ENCODE data around the gene LRP1B. TPM values are rescaled to one million over a fixed set of nuclear protein-coding genes. Genes with fewer than 3 reads are reported as not detected.

LRP1B gene
- total RNA-seq, 4 donors from 2014 or later: 3.3 to 11.1 (median 4.6) TPM

DNA sequence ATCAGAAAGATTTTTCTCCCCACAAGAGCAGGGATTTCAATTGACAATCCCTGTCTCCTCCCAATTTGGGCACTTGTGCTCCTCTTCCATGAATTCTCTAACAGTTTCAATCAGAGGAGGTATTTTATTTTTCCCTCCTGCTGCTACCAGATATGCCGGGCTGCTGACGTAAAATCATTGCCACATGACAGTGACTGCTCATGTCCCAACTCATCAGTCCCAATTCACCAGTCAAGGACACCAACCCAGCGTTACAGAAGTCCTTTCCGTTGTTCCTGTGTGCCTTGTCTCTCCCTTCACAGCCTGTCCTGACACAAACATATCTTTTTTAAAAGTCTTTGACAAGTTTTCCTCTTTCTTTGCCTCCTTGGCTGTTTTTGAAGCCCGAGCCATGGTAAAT lies 540.2 kb downstream of the LRP1B start:
- ATAC-seq (no peak), DNase-seq (no peak)
- in situ Hi-C loops (cut with MboI; ENCODE audit: low sequenced_read_pairs in 4 of 4) (no loop called here), intact Hi-C loops (cut with DNase I; ENCODE audit: low total_unique reads) (no loop called here)
- TF ChIP-seq, protein P1, sequence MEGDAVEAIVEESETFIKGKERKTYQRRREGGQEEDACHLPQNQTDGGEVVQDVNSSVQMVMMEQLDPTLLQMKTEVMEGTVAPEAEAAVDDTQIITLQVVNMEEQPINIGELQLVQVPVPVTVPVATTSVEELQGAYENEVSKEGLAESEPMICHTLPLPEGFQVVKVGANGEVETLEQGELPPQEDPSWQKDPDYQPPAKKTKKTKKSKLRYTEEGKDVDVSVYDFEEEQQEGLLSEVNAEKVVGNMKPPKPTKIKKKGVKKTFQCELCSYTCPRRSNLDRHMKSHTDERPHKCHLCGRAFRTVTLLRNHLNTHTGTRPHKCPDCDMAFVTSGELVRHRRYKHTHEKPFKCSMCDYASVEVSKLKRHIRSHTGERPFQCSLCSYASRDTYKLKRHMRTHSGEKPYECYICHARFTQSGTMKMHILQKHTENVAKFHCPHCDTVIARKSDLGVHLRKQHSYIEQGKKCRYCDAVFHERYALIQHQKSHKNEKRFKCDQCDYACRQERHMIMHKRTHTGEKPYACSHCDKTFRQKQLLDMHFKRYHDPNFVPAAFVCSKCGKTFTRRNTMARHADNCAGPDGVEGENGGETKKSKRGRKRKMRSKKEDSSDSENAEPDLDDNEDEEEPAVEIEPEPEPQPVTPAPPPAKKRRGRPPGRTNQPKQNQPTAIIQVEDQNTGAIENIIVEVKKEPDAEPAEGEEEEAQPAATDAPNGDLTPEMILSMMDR (IDR thresholded peaks at IDR 0.05 in 4 of 5, conservative IDR thresholded peaks at IDR 0.05 in 1 of 5): no peak
- no peak for TF ChIP-seq POLR2A (IDR thresholded peaks at IDR 0.05)
- Histone ChIP-seq H3K9me3 (no peaks in the 10 kb centered on the region), H3K36me3 (no peaks in the 10 kb centered on the region), H3K27ac (no peak overlapping the region), H3K27me3 (no peaks in the 10 kb centered on the region), H3K4me3 (no peak overlapping the region), H3K4me1 (no peaks in the 10 kb centered on the region)

DNA sequence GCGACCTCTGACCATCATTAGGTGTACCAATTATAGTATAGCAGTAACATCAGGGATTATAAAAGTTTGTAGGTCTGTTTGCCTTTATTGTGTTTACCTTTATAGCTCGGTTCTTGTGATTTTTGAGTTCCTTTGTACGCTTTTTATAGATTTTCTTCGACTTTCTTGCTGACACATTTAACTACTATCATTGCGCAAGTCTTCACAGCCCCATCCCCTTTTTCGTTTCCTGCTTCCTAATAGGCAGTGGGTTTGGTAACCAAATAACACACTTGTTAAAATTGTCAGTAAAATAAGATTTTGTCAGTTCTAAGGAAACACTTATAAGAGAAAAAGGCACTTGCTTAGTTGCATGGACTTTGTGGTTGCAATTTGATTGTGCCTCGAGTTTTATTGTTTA lies 541.5 kb downstream of the LRP1B start:
- TF ChIP-seq, protein P1 (IDR thresholded peaks at IDR 0.05 in 4 of 5, conservative IDR thresholded peaks at IDR 0.05 in 1 of 5): no peak
- TF ChIP-seq POLR2A (IDR thresholded peaks at IDR 0.05): no peak
- no peaks in the 10 kb centered on the region for H3K4me1 ChIP-seq
- in situ Hi-C loops (cut with MboI; ENCODE audit: low sequenced_read_pairs in 4 of 4): no loop called here
- H3K9me3 ChIP-seq: no peaks in the 10 kb centered on the region
- H3K36me3 ChIP-seq: no peaks in the 10 kb centered on the region
- no peak overlapping the region for H3K4me3 ChIP-seq
- no peak overlapping the region for H3K27ac ChIP-seq
- no peaks in the 10 kb centered on the region for H3K27me3 ChIP-seq
- intact Hi-C loops (cut with DNase I; ENCODE audit: low total_unique reads): no loop called here
- no peak for DNase-seq
- ATAC-seq: no peak

DNA sequence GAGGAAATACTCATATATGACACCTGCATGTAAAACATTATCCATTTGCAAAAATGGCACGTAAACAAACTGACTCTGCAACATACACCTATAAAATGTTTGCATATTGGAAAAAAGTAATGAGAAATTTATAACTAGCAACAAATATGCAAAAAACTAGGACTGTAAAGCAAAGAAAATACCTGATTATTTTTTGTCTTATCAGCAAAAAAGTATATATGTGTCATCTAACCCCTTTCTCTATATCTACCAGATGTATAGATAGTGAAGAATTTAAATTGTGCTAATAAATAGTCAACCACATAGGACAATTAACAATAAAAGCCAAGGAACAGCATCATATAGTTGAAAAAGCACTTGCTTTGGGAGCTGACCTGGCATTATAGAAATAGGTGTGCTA lies 543.8 kb downstream of the LRP1B start:
- Histone ChIP-seq H3K9me3 (no peaks in the 10 kb centered on the region), H3K27ac (no peak overlapping the region), H3K36me3 (no peaks in the 10 kb centered on the region), H3K4me1 (no peaks in the 10 kb centered on the region), H3K4me3 (no peak overlapping the region), H3K27me3 (no peaks in the 10 kb centered on the region)
- in situ Hi-C loops (cut with MboI; ENCODE audit: low sequenced_read_pairs in 4 of 4) (no loop called here), intact Hi-C loops (cut with DNase I; ENCODE audit: low total_unique reads) (no loop called here)
- ATAC-seq (no peak), DNase-seq (no peak)
- no peak for TF ChIP-seq POLR2A (IDR thresholded peaks at IDR 0.05)
- TF ChIP-seq, protein P1 (IDR thresholded peaks at IDR 0.05 in 4 of 5, conservative IDR thresholded peaks at IDR 0.05 in 1 of 5): no peak

DNA sequence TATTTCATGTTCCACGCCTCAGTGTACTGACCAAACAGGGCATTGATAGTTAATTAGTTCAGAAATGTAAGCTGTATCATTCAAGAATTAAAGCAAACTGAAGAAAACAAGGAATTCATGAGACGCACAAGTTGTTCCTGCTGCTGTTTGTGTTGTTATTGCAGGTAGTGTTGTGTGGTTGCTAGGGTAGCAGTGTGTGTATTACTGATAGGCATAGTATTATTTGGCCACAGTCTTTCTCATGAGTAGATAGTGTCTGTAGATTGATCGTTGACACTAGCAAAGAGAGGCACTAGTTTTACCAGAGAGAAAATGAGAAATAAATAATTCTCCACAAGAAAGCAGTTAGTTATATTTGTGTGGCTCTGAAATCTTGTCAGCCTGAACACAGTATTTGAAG lies 548.6 kb downstream of the LRP1B start:
- DNase-seq (no peak), ATAC-seq (no peak)
- Histone ChIP-seq H3K36me3 (no peaks in the 10 kb centered on the region), H3K4me3 (no peak overlapping the region), H3K27ac (no peak overlapping the region), H3K27me3 (no peaks in the 10 kb centered on the region), H3K9me3 (no peaks in the 10 kb centered on the region), H3K4me1 (no peaks in the 10 kb centered on the region)
- no peak for TF ChIP-seq POLR2A (IDR thresholded peaks at IDR 0.05)
- TF ChIP-seq, protein P1 (IDR thresholded peaks at IDR 0.05 in 4 of 5, conservative IDR thresholded peaks at IDR 0.05 in 1 of 5): no peak
- in situ Hi-C loops (cut with MboI; ENCODE audit: low sequenced_read_pairs in 4 of 4) (no loop called here), intact Hi-C loops (cut with DNase I; ENCODE audit: low total_unique reads) (no loop called here)

DNA sequence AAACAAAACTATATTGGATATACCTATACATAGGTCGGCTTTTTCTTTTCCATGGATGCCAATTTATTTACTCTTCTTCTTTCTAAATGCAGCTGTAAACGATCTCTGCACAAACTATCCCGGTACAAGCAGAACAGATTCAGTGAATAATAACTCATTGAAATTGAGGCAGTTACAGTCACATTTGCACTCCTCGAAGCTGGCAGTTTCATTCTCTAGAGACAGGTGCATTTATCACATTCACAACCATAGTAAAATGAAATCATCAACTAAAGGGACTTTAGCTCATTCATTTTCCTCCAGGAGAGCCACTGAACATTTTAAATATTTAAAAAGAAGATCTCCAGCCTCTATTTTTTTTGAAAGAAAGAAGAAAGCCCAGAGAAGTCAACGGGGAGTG lies 551.7 kb downstream of the LRP1B start:
- TF ChIP-seq, protein P1 (IDR thresholded peaks at IDR 0.05 in 4 of 5, conservative IDR thresholded peaks at IDR 0.05 in 1 of 5): no peak
- TF ChIP-seq POLR2A (IDR thresholded peaks at IDR 0.05): no peak
- in situ Hi-C loops (cut with MboI; ENCODE audit: low sequenced_read_pairs in 4 of 4): no loop called here
- intact Hi-C loops (cut with DNase I; ENCODE audit: low total_unique reads): no loop called here
- Histone ChIP-seq H3K27ac (no peak overlapping the region), H3K27me3 (no peaks in the 10 kb centered on the region), H3K4me1 (no peaks in the 10 kb centered on the region), H3K36me3 (no peaks in the 10 kb centered on the region), H3K4me3 (no peak overlapping the region), H3K9me3 (no peaks in the 10 kb centered on the region)
- ATAC-seq (no peak), DNase-seq (no peak)
